ENCODE data around the gene MEGF11.

DNA sequence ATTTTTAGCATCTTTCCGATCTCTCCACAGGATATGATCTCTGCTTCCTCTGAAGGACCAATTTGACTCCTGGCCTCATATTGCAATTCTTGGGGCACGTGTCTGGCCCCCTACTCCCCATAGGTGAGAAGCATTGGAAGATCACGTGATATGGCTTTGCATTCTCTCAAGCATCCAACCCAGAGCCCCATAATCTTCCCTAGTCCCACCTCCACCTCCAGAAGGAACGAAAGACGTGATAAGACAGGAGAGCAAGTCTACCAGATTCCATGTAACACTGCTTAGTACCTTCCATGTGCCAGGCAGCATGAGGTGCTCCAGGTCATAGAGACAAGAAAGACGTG lies 176.3 kb downstream of the MEGF11 start:
- TF ChIP-seq POLR2AphosphoS5 (IDR thresholded peaks at IDR 0.05; ENCODE audit: low read depth, low read length) (no peak), POLR2A (IDR thresholded peaks at IDR 0.05; ENCODE audit: low read depth, low read length) (no peak), TAF1 (IDR thresholded peaks at IDR 0.05; ENCODE audit: low read depth, low read length) (no peak), SPI1 (IDR thresholded peaks at IDR 0.05; ENCODE audit: low read depth, low read length) (no peak), PAX5 (IDR thresholded peaks at IDR 0.05; ENCODE audit: insufficient read depth, low read length, severe bottlenecking) (no peak)

Data from GM12891 (cell line).